Skeletal muscle tissue (tissue), 4 donors: Measurements from ENCODE around the gene TPRN. TPM values are rescaled to one million over a fixed set of nuclear protein-coding genes. Genes with fewer than 3 reads are reported as not detected.

Experiments
- H3K27ac ChIP-seq: one replicate; pipeline ENCODE4 v1.7.0; 2013; ENCODE audit warnings: mild to moderate bottlenecking, low read depth, low read length, inconsistent platforms
- H3K27me3 ChIP-seq, 3 donors: one replicate each; pipeline ENCODE4 v1.7.0; 2013; ENCODE audit warnings: low read length in 3 of 3; ENCODE audit not compliant: control insufficient read depth in 3 of 3, insufficient read depth in 3 of 3
- H3K36me3 ChIP-seq, 3 donors: one replicate each; pipeline ENCODE4 v1.7.0; 2013; ENCODE audit warnings: low read length in 3 of 3; ENCODE audit not compliant: control insufficient read depth in 3 of 3, insufficient read depth in 3 of 3
- H3K4me1 ChIP-seq, 3 donors: one replicate each; pipeline ENCODE4 v1.7.0; 2013; ENCODE audit warnings: low read length in 3 of 3, mild to moderate bottlenecking in 3 of 3; ENCODE audit not compliant: control insufficient read depth in 3 of 3, insufficient read depth in 3 of 3
- H3K4me3 ChIP-seq, 3 donors: one replicate each; pipeline ENCODE4 v1.7.0; 2013; ENCODE audit warnings: low read length in 3 of 3
- H3K9ac ChIP-seq, 3 donors: one replicate each; pipeline ENCODE4 v1.7.0; 2013; ENCODE audit warnings: low read length in 3 of 3, mild to moderate bottlenecking in 3 of 3, moderate library complexity in 2 of 3, low read depth in 1 of 3
- H3K9me3 ChIP-seq, 3 donors: one replicate each; pipeline ENCODE4 v1.7.0; 2013; ENCODE audit warnings: low read length in 3 of 3; ENCODE audit not compliant: control insufficient read depth in 3 of 3
- total RNA-seq: library from RNA; depleted of rRNA; stranded (reverse); fragments of >200 nt; gene quantifications from one replicate; pipeline ENCODE4 v1.2.3, GENCODE V29; 2014
- donor health status: Osteomylitis.

The TPRN gene
- total RNA-seq, 1 donor from 2014 or later = 2.6 TPM

GRCh38 chr9:137149942-137150616, 50.5 kb downstream of the TPRN start:
- no peak overlapping the region for H3K27ac ChIP-seq
- no peaks in the 10 kb centered on the region for H3K36me3 ChIP-seq
- H3K4me1 ChIP-seq = no peaks in the 10 kb centered on the region
- peaks cover 34 to 53% (median 39%) of the 10 kb centered on the region in 3 donors for H3K27me3 ChIP-seq
- no peaks in the 10 kb centered on the region for H3K9me3 ChIP-seq
- H3K9ac ChIP-seq = no peak overlapping the region
- no peak overlapping the region for H3K4me3 ChIP-seq

- no peaks in the 10 kb centered on the region for H3K4me1 ChIP-seq
- H3K9me3 ChIP-seq = no peaks in the 10 kb centered on the region
- no peak overlapping the region for H3K27ac ChIP-seq
- H3K27me3 ChIP-seq = peaks cover 30 to 52% (median 38%) of the 10 kb centered on the region in 3 donors
- no peak overlapping the region for H3K9ac ChIP-seq
- no peak overlapping the region for H3K4me3 ChIP-seq
- no peaks in the 10 kb centered on the region for H3K36me3 ChIP-seq
Measured at GRCh38 chr9:137149363-137149762, 51.2 kb downstream of the TPRN start.

GRCh38 chr9:137148661-137149060, 51.9 kb downstream of the TPRN start:
- Histone ChIP-seq H3K4me1 (no peaks in the 10 kb centered on the region), H3K4me3 (no peak overlapping the region), H3K9me3 (no peaks in the 10 kb centered on the region), H3K9ac (no peak overlapping the region), H3K36me3 (no peaks in the 10 kb centered on the region), H3K27me3 (peaks cover 35 to 57% (median 42%) of the 10 kb centered on the region in 3 donors), H3K27ac (no peak overlapping the region)

GRCh38 chr9:137148242-137148641, 52.3 kb downstream of the TPRN start:
- no peaks in the 10 kb centered on the region for H3K9me3 ChIP-seq
- H3K9ac ChIP-seq = no peak overlapping the region
- peaks cover 39 to 57% (median 42%) of the 10 kb centered on the region in 3 donors for H3K27me3 ChIP-seq
- H3K4me3 ChIP-seq = no peak overlapping the region
- no peak overlapping the region for H3K27ac ChIP-seq
- no peaks in the 10 kb centered on the region for H3K36me3 ChIP-seq
- H3K4me1 ChIP-seq = no peaks in the 10 kb centered on the region

GRCh38 chr9:137147793-137148160, 52.8 kb downstream of the TPRN start:
- H3K4me3 ChIP-seq = no peak overlapping the region
- no peaks in the 10 kb centered on the region for H3K9me3 ChIP-seq
- no peak overlapping the region for H3K27ac ChIP-seq
- no peak overlapping the region for H3K9ac ChIP-seq
- no peaks in the 10 kb centered on the region for H3K36me3 ChIP-seq
- H3K4me1 ChIP-seq = no peaks in the 10 kb centered on the region
- H3K27me3 ChIP-seq = peaks cover 42 to 58% (median 44%) of the 10 kb centered on the region in 3 donors

GRCh38 chr9:137147091-137147792, 53.3 kb downstream of the TPRN start:
- H3K27me3 ChIP-seq = peaks cover 45 to 59% (median 49%) of the 10 kb centered on the region in 3 donors
- H3K9ac ChIP-seq = no peak overlapping the region
- no peaks in the 10 kb centered on the region for H3K4me1 ChIP-seq
- H3K4me3 ChIP-seq = no peak overlapping the region
- no peak overlapping the region for H3K27ac ChIP-seq
- no peaks in the 10 kb centered on the region for H3K36me3 ChIP-seq
- no peaks in the 10 kb centered on the region for H3K9me3 ChIP-seq

GRCh38 chr9:137146527-137146918, 54.0 kb downstream of the TPRN start:
- no peak overlapping the region for H3K9ac ChIP-seq
- no peaks in the 10 kb centered on the region for H3K9me3 ChIP-seq
- H3K4me1 ChIP-seq = no peaks in the 10 kb centered on the region
- no peaks in the 10 kb centered on the region for H3K36me3 ChIP-seq
- no peak overlapping the region for H3K4me3 ChIP-seq
- peaks cover 52 to 65% (median 56%) of the 10 kb centered on the region in 3 donors for H3K27me3 ChIP-seq
- H3K27ac ChIP-seq = no peak overlapping the region

- no peaks in the 10 kb centered on the region for H3K36me3 ChIP-seq
- no peaks in the 10 kb centered on the region for H3K9me3 ChIP-seq
- H3K4me3 ChIP-seq = no peak overlapping the region
- H3K27me3 ChIP-seq = peaks cover 58 to 71% (median 62%) of the 10 kb centered on the region in 3 donors
- no peak overlapping the region for H3K9ac ChIP-seq
- no peaks in the 10 kb centered on the region for H3K4me1 ChIP-seq
- H3K27ac ChIP-seq = no peak overlapping the region
Measured at GRCh38 chr9:137145731-137146526, 54.6 kb downstream of the TPRN start.

- H3K4me3 ChIP-seq = no peak overlapping the region
- no peak overlapping the region for H3K9ac ChIP-seq
- H3K36me3 ChIP-seq = no peaks in the 10 kb centered on the region
- H3K4me1 ChIP-seq = peaks cover 0 to 4% (median 0%) of the 10 kb centered on the region in 3 donors
- no peaks in the 10 kb centered on the region for H3K9me3 ChIP-seq
- H3K27me3 ChIP-seq = peaks cover 70 to 79% (median 71%) of the 10 kb centered on the region in 3 donors
- H3K27ac ChIP-seq = no peak overlapping the region
Measured at GRCh38 chr9:137143459-137143858, 57.1 kb downstream of the TPRN start.
